Lower leg skin (tissue), 3 donors: ENCODE results near the gene DDX10.

Experiments
- CTCF ChIP-seq, 3 donors: fragments of 450-650 bp; IDR thresholded peaks; one replicate each; pipeline ENCODE4 v1.5.1; 2016; ENCODE audit warnings: antibody characterized with exemption in 3 of 3, mild to moderate bottlenecking in 3 of 3, moderate library complexity in 2 of 3
- POLR2A ChIP-seq, 2 donors: fragments of 450-650 bp; IDR thresholded peaks; one replicate each; pipeline ENCODE4 v1.6.1; 2016 to 2017; ENCODE audit warnings: antibody characterized with exemption in 2 of 2, mild to moderate bottlenecking in 1 of 2, moderate library complexity in 1 of 2

GRCh38 chr11:108639146-108639545 is 25.7 kb upstream of the DDX10 start:
- TF ChIP-seq CTCF (IDR thresholded peaks at IDR 0.05): no peak
- TF ChIP-seq POLR2A (IDR thresholded peaks at IDR 0.05): no peak
